ENCODE results near the gene CRHR1. TPM values are rescaled to one million over a fixed set of nuclear protein-coding genes. Genes with fewer than 3 reads are reported as not detected.

CRHR1 gene
- total and polyA plus RNA-seq, 10 of the 15 experiments (the other 5 are each of a cell fraction or from before 2014, with no cell fraction given) = 0.08 TPM; not detected in 9

DNA sequence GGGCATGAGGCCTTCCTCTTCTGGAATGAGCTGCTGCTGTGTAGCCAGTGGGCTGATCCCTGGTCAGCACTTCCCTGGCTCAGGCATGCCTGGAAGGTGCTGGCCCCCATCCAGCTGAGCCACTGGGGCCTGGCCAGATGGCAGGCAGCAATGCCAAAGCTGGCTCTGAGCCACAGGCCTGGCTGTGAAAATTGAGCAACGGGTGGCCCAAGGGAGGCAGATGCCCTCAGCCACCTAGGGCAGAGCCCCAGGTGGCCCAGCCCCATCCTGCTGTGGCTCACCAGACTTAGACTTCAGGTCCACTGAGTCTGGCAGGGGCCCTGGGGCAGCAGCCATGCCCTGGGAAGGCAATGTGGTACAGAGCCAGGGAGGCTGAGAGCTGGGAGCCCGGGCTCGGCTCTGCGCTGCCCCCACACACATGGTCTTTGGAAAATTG, 8.5 kb upstream of the CRHR1 start:
- POLR2A ChIA-PET = no interaction called here
- no peak for FAIRE-seq
- TF ChIP-seq NFXL1 (IDR thresholded peaks at IDR 0.05; ENCODE audit: borderline replicate concordance) (no peak), BRCA1 (IDR thresholded peaks at IDR 0.05; ENCODE audit: low read depth, low read length) (no peak), REST (IDR thresholded peaks at IDR 0.05; ENCODE audit: low read depth, low read length) (no peak), ZBTB33 (IDR thresholded peaks at IDR 0.05) (no peak), HDGF (IDR thresholded peaks at IDR 0.05) (no peak), GABPA (IDR thresholded peaks at IDR 0.05; ENCODE audit: low read depth) (no peak), STAT1 (conservative IDR thresholded peaks at IDR 0.05) (no peak), EZH2 (IDR thresholded peaks at IDR 0.05; ENCODE audit: borderline replicate concordance, control insufficient read depth, low read depth, low read length) (no peak), E4F1 (IDR thresholded peaks at IDR 0.05; ENCODE audit: borderline replicate concordance, partially characterized antibody) (no peak), MAX (IDR thresholded peaks at IDR 0.05; ENCODE audit: low read depth, low read length) (no peak), NR2F1 (conservative IDR thresholded peaks at IDR 0.05) (no peak), GATAD2B (conservative IDR thresholded peaks at IDR 0.05; ENCODE audit: low read depth) (no peak), PAX5 (IDR thresholded peaks at IDR 0.05; ENCODE audit: borderline replicate concordance, low read depth, low read length) (no peak), CREM (IDR thresholded peaks at IDR 0.05; ENCODE audit: low read depth) (no peak)
- TF ChIP-seq, protein P1, sequence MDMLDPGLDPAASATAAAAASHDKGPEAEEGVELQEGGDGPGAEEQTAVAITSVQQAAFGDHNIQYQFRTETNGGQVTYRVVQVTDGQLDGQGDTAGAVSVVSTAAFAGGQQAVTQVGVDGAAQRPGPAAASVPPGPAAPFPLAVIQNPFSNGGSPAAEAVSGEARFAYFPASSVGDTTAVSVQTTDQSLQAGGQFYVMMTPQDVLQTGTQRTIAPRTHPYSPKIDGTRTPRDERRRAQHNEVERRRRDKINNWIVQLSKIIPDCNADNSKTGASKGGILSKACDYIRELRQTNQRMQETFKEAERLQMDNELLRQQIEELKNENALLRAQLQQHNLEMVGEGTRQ (IDR thresholded peaks at IDR 0.05; ENCODE audit: borderline replicate concordance, low read depth, low read length) = no peak
- TF ChIP-seq, protein P2, sequence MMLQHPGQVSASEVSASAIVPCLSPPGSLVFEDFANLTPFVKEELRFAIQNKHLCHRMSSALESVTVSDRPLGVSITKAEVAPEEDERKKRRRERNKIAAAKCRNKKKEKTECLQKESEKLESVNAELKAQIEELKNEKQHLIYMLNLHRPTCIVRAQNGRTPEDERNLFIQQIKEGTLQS (IDR thresholded peaks at IDR 0.05; ENCODE audit: borderline replicate concordance, extremely low read depth, low read depth, low read length) = no peak

More for the DNA sequence above, 8.5 kb upstream of the CRHR1 start:
- no peaks in the 10 kb centered on the region; the same call in 1 of the 2 replicates for H4K20me1 ChIP-seq (ENCODE audit: control insufficient read depth, insufficient read depth)
- H3K27ac ChIP-seq (ENCODE audit: control insufficient read depth, insufficient read depth) = no peak overlapping the region
- ATAC-seq (no peak), DNase-seq (ENCODE audit: low read depth, low spot score) (no peak)
- WGBS (ENCODE audit: insufficient coverage, insufficient replicate concordance, low lambda C conversion rate, missing lambda C conversion rate) = 10% methylated on average over 4 of the region's 4 CpGs
- RAD21 ChIA-PET (ENCODE audit: unreplicated experiment) = no interaction called here
- H3K4me1 ChIP-seq (ENCODE audit: control insufficient read depth, insufficient read depth, low read length) = no peaks in the 10 kb centered on the region
- no TSS peak for BruUV-seq (replicated peaks)
- no peak overlapping the region for H3K9ac ChIP-seq (ENCODE audit: control insufficient read depth, insufficient read depth, low read length)
- peaks cover 0 to 3% of the 10 kb centered on the region in 2 experiments; a peak in 3 of 4 replicates for H3K27me3 ChIP-seq (replicated peaks in 1 of 2; ENCODE audit: control insufficient read depth in 2 of 2, insufficient read depth in 2 of 2, low read length in 1 of 2)
- no peaks in the 10 kb centered on the region for H3K9me3 ChIP-seq (replicated peaks; ENCODE audit: control insufficient read depth, insufficient read depth, low read length)
- intact Hi-C loops (cut with micrococcal nuclease; ENCODE audit: unreplicated experiment) = no loop called here
- CTCF ChIA-PET = no interaction called here
- SMC1A ChIA-PET (ENCODE audit: uncharacterized antibody, unreplicated experiment) = no interaction called here
- in situ Hi-C loops (cut with MboI) = no loop called here
- H3K36me3 ChIP-seq (ENCODE audit: control insufficient read depth in 2 of 2, insufficient read depth in 2 of 2, low read length in 1 of 2) = no peaks in the 10 kb centered on the region
- H2AFZ ChIP-seq (ENCODE audit: control insufficient read depth, low read depth, low read length) = no peak overlapping the region
- no peak overlapping the region for H3K4me2 ChIP-seq (ENCODE audit: control insufficient read depth, insufficient read depth)
- no peaks in the 10 kb centered on the region for H3K79me2 ChIP-seq (ENCODE audit: control insufficient read depth, insufficient read depth, low read length)
- no peak overlapping the region for H3K4me3 ChIP-seq

All from GM12878 (cell line).